ENCODE results near the gene ANKRD2.
"Not testable (repeated sequence)": the region's sequence is repeated elsewhere in the genome, so short reads cannot be mapped to it uniquely, and the experiment has no call there.

ANKRD2 gene

DNA sequence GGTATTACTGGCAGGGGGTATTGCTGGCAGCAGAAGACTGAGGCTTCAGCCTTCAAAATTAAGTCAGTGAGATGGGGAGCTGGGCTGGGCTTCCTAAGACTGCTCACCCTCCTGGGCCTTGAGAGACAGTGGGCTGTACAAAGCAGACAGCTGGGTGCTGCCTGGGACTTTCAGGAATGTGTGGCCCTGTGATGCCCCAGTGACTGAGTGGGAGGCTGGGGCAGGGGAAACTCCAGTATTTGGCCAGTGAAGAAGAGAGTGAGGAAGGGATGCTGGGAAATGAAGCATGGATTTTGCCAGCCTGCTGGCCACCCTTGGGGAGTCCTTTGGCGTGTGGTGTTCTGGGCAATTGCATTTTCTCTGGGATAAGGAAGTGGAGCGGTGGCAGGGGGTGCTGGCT, 442 bp downstream of the ANKRD2 start:
- TF ChIP-seq, protein P1, sequence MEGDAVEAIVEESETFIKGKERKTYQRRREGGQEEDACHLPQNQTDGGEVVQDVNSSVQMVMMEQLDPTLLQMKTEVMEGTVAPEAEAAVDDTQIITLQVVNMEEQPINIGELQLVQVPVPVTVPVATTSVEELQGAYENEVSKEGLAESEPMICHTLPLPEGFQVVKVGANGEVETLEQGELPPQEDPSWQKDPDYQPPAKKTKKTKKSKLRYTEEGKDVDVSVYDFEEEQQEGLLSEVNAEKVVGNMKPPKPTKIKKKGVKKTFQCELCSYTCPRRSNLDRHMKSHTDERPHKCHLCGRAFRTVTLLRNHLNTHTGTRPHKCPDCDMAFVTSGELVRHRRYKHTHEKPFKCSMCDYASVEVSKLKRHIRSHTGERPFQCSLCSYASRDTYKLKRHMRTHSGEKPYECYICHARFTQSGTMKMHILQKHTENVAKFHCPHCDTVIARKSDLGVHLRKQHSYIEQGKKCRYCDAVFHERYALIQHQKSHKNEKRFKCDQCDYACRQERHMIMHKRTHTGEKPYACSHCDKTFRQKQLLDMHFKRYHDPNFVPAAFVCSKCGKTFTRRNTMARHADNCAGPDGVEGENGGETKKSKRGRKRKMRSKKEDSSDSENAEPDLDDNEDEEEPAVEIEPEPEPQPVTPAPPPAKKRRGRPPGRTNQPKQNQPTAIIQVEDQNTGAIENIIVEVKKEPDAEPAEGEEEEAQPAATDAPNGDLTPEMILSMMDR (IDR thresholded peaks at IDR 0.05; ENCODE audit: low read depth, low read length), result no peak
- no peak for DNase-seq (ENCODE audit: low read depth in 2 of 2)

DNA sequence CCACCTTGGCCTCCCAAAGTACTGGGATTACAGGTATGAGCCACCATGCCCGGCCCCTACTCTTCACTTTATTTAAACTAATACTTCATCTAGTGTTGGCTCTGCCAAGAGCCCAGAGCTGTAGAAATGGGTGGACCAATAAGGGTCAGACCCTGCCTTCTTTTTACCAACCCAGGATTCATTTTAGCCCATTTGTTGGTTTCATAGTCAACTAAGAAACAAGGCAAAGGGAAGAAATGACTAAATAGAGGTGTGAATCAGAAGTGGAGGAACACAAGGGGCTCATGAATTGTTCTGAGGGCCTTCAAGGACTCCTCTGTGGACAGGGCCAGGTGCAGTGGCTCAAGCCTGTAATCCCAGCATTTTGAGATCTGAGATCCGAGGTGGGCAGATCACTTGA, 1.1 kb downstream of the ANKRD2 start:
- H3K4me3 ChIP-seq (replicated peaks in 1 of 2; ENCODE audit: low read depth in 2 of 2, low read length in 2 of 2), result no peak overlapping the region
- DNase-seq (ENCODE audit: low read depth in 2 of 2), result no peak
- TF ChIP-seq, protein P1 (IDR thresholded peaks at IDR 0.05; ENCODE audit: low read depth, low read length), result no peak

More for the DNA sequence above, 442 bp downstream of the ANKRD2 start:
- H3K4me3 ChIP-seq (replicated peaks in 1 of 2; ENCODE audit: low read depth in 2 of 2, low read length in 2 of 2), result no peak overlapping the region

DNA sequence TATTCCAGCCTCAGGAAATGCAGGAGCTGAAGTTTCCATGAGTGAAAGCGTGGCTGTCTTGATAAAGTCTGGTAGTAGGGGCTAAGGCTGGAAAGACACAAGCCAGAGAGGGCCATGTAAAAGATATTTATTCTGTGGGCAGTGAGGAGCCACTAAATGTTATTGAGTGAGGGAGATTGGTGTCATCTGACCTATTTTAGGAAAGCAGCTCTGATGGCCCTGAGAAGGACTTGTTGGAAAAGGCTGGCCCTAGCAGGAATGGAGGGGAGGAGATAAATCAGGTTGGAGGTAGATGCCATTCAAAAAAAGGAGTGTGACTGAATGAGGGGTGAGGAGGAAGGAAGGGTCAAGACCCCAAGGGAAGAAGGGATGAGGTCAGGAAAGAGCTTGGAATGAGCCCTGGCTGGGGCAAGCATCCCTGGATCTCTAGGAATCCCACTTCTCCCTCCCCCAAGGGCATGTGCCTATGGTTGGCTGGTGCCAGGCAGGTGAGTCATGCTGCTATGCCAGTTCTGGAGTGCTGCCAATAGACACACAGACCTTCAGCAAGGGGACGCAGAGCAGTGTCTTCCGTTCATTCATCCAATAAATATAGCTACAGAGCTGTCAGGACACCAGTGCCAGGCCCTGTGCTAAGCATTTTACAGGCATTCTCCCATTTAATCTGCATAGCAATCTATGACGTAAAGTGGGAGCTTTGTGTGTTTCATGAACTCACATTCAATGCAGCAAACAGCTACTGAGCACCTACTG, 2.0 kb downstream of the ANKRD2 start:
- no peak overlapping the region for H3K4me3 ChIP-seq (replicated peaks in 1 of 2; ENCODE audit: low read depth in 2 of 2, low read length in 2 of 2)
- TF ChIP-seq, protein P1 (IDR thresholded peaks at IDR 0.05; ENCODE audit: low read depth, low read length), result no peak
- DNase-seq (ENCODE audit: low read depth in 2 of 2), result peak; percentile 62 to 78

- DNase-seq (ENCODE audit: low read depth in 2 of 2), result no peak
- TF ChIP-seq, protein P1 (IDR thresholded peaks at IDR 0.05; ENCODE audit: low read depth, low read length), result no peak
- no peak overlapping the region for H3K4me3 ChIP-seq (replicated peaks in 1 of 2; ENCODE audit: low read depth in 2 of 2, low read length in 2 of 2)
These were observed 2.6 kb downstream of the ANKRD2 start for GRCh38 chr10:97575127-97575668.

- not testable (repeated sequence) for H3K4me3 ChIP-seq (replicated peaks in 1 of 2; ENCODE audit: low read depth in 2 of 2, low read length in 2 of 2); DNase-seq (ENCODE audit: low read depth in 2 of 2)
These were observed 3.9 kb downstream of the ANKRD2 start for GRCh38 chr10:97576487-97576886.

- H3K4me3 ChIP-seq (replicated peaks in 1 of 2; ENCODE audit: low read depth in 2 of 2, low read length in 2 of 2), result no peak overlapping the region
- no peak for DNase-seq (ENCODE audit: low read depth in 2 of 2)
- TF ChIP-seq, protein P1 (IDR thresholded peaks at IDR 0.05; ENCODE audit: low read depth, low read length), result no peak
These were observed 5.1 kb downstream of the ANKRD2 start for GRCh38 chr10:97577701-97578100.

DNA sequence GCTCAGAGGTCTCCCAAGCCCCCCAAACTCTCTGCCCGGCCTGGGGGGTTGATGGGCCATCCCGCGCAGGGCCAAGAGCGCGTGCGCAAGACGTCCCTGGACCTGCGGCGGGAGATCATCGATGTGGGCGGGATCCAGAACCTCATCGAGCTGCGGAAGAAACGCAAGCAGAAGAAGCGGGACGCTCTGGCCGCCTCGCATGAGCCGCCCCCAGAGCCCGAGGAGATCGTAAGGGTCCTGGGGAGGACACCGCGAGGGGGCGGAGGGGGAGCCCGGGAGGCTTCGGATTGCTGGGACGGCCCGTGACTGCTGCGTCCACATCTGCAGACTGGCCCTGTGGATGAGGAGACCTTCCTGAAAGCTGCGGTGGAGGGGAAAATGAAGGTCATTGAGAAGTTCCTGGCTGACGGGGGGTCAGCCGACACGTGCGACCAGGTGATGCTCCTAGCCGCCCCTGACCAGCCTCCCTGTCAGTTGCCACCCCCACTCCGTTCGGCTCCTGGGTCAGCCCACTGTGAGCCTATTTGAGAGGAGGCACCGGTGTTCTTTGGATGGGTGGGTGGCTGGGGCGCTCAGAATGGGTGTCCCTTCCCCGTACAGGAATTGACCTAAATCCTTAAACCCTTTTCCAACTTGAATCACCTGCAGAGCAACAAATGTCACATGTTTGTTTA, 5.7 kb downstream of the ANKRD2 start:
- no peak for DNase-seq (ENCODE audit: low read depth in 2 of 2)
- TF ChIP-seq, protein P1 (IDR thresholded peaks at IDR 0.05; ENCODE audit: low read depth, low read length), result no peak
- H3K4me3 ChIP-seq (replicated peaks in 1 of 2; ENCODE audit: low read depth in 2 of 2, low read length in 2 of 2), result peak overlapping the region in 1 of 2 donors; percentile 46

All from cardiac fibroblast (primary cell).